Activated CD4-positive, alpha-beta T cell treated with anti-CD3 and anti-CD28 coated beads, Interleukin-10, Interleukin-2, amounts not matched to agents 100 ng/mL and 50 ng/mL, durations not matched to agents 16 hours and 8 hours (primary cell): Measurements from ENCODE around the gene SLC25A39.

Experiments used
- DNase-seq: peaks from one replicate; pipeline ENCODE4 v3.0.0-alpha.2; 2020

SLC25A39 gene

DNA sequence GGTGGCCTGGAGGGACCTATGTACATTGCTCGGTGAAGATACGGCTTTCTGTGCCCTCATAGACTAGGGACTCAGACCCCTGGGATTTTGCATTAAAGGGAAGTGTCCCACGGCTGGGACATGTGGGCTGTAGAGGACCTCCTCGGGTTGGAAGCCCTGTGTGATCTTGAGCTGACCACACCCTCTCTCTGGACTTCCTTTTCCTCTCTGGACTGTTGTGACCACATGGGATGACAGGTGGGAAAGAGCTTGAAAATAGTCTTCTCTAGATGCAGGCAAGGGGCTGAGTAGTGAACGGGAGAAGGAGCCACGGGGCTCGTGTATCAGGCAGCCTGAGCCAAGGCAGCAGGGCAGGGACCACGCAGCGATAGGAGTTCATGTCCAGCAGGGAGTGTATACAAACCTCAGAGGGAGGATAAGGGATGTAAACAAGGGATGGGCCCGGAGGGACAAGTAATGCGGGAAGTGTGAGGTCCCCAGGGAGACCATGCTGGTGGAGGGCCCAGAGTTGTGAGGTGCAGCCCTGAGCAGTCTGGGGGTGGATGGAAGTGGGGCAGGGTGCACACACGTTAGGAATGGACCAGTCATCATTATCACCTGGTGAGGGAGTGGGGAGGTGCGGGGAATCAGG lies 52.2 kb downstream of the SLC25A39 start:
- DNase-seq, result no peak
